Medulla oblongata (tissue), 1 donor: ENCODE results near the gene GPRIN2.
"Not testable (repeated sequence)": the region's sequence is repeated elsewhere in the genome, so short reads cannot be mapped to it uniquely, and the experiment has no call there.

Experiments
- DNase-seq: peaks from one replicate; pipeline ENCODE4 v3.0.0-alpha.2; 2015; ENCODE audit errors: extremely low spot score

Gene GPRIN2

GRCh38 chr10:46556515-46557318, at the start of gene GPRIN2:
TSS of gene GPRIN2 (minus strand) at chr10:46556658. CDS start at chr10:46550736, 5,922 bp downstream.
- DNase-seq = no peak

GRCh38 chr10:46600516-46600915, 44.1 kb upstream of the GPRIN2 start:
- not testable (repeated sequence) for DNase-seq

GRCh38 chr10:46597616-46598246, 41.3 kb upstream of the GPRIN2 start:
- DNase-seq = peak; percentile 2

- DNase-seq = peak; percentile 5
Measured at GRCh38 chr10:46596570-46596969, 40.1 kb upstream of the GPRIN2 start.

GRCh38 chr10:46594453-46595063, 38.1 kb upstream of the GPRIN2 start:
- not testable (repeated sequence) for DNase-seq

GRCh38 chr10:46593307-46593706, 36.8 kb upstream of the GPRIN2 start:
- not testable (repeated sequence) for DNase-seq

- not testable (repeated sequence) for DNase-seq
Measured at GRCh38 chr10:46591053-46591452, 34.6 kb upstream of the GPRIN2 start.

- DNase-seq = not testable (repeated sequence)
Measured at GRCh38 chr10:46589589-46589988, 33.1 kb upstream of the GPRIN2 start.

GRCh38 chr10:46588221-46588620, 31.8 kb upstream of the GPRIN2 start:
- DNase-seq = not testable (repeated sequence)

- not testable (repeated sequence) for DNase-seq
Measured at GRCh38 chr10:46587546-46587945, 31.1 kb upstream of the GPRIN2 start.

- not testable (repeated sequence) for DNase-seq
Measured at GRCh38 chr10:46585246-46585645, 28.8 kb upstream of the GPRIN2 start.

- DNase-seq = not testable (repeated sequence)
Measured at GRCh38 chr10:46584196-46584595, 27.7 kb upstream of the GPRIN2 start.

- not testable (repeated sequence) for DNase-seq
Measured at GRCh38 chr10:46582568-46582967, 26.1 kb upstream of the GPRIN2 start.

GRCh38 chr10:46581997-46582396, 25.5 kb upstream of the GPRIN2 start:
- DNase-seq = not testable (repeated sequence)

GRCh38 chr10:46579378-46579777, 22.9 kb upstream of the GPRIN2 start:
- not testable (repeated sequence) for DNase-seq

GRCh38 chr10:46578474-46579178, 22.2 kb upstream of the GPRIN2 start, which contains the start of gene SYT15:
TSS of gene SYT15 (plus strand) at chr10:46579128. CDS start at chr10:46579169, 41 bp downstream.
- DNase-seq = not testable (repeated sequence)

- DNase-seq = not testable (repeated sequence)
Measured at GRCh38 chr10:46577624-46578473, 21.4 kb upstream of the GPRIN2 start.

GRCh38 chr10:46573884-46574283, 17.4 kb upstream of the GPRIN2 start:
- not testable (repeated sequence) for DNase-seq

- not testable (repeated sequence) for DNase-seq
Measured at GRCh38 chr10:46573314-46573713, 16.9 kb upstream of the GPRIN2 start.

GRCh38 chr10:46572765-46573164, 16.3 kb upstream of the GPRIN2 start:
- not testable (repeated sequence) for DNase-seq

- not testable (repeated sequence) for DNase-seq
Measured at GRCh38 chr10:46570655-46571054, 14.2 kb upstream of the GPRIN2 start.
